Renal cortex interstitium (tissue), 15 donors: ENCODE results near the gene TEX10. TPM values are rescaled to one million over a fixed set of nuclear protein-coding genes. Genes with fewer than 3 reads are reported as not detected.
A peak's percentile ranks its signal among the peaks of the same experiment; 100 is the strongest.
"Not testable (repeated sequence)": the region's sequence is repeated elsewhere in the genome, so short reads cannot be mapped to it uniquely, and the experiment has no call there.

Experiments
- DNase-seq, 11 donors: peaks; one replicate each; pipeline ENCODE4 v3.0.0-alpha.2; 2013; ENCODE audit warnings: low read depth in 9 of 11, low spot score in 4 of 11; ENCODE audit errors: extremely low read depth in 1 of 11
- long read RNA-seq, 16 experiments: transcript quantifications; one replicate each; lab custom pipeline, GENCODE V29; 2026
- polyA plus RNA-seq, 3 donors: library from polyadenylated mRNA; unstranded; fragments of 120-200 nt; gene quantifications; one replicate each; pipeline ENCODE4 v1.2.1, GENCODE V29; 2013; ENCODE audit not compliant: insufficient read length in 3 of 3

The TEX10 gene
- 10 to 100 TPM; 40.3 to 45.2 (median 43.6) TPM for polyA plus RNA-seq
- long read RNA-seq, donor 1, full-length matches to known transcripts: 5 of 11 reads
- long read RNA-seq, donor 1, partial matches to known transcripts: 6 of 11 reads
- long read RNA-seq, donor 1, other reads (novel, unspliced or antisense): 0 of 11 reads
- long read RNA-seq, donor 2, full-length matches to known transcripts: 7 of 23 reads
- long read RNA-seq, donor 2, partial matches to known transcripts: 16 of 23 reads
- long read RNA-seq, donor 2, other reads (novel, unspliced or antisense): 0 of 23 reads
- long read RNA-seq, donor 3, full-length matches to known transcripts: 10 of 32 reads
- long read RNA-seq, donor 3, partial matches to known transcripts: 22 of 32 reads
- long read RNA-seq, donor 3, other reads (novel, unspliced or antisense): 0 of 32 reads
- long read RNA-seq, donor 4, full-length matches to known transcripts: 12 of 12 reads
- long read RNA-seq, donor 4, partial matches to known transcripts: 0 of 12 reads
- long read RNA-seq, donor 4, other reads (novel, unspliced or antisense): 0 of 12 reads
- long read RNA-seq, donor 5: 0 reads
- long read RNA-seq, donor 6, full-length matches to known transcripts: 13 of 43 reads
- long read RNA-seq, donor 6, partial matches to known transcripts: 30 of 43 reads
- long read RNA-seq, donor 6, other reads (novel, unspliced or antisense): 0 of 43 reads
- long read RNA-seq, donor 7, full-length matches to known transcripts: 8 of 26 reads
- long read RNA-seq, donor 7, partial matches to known transcripts: 18 of 26 reads
- long read RNA-seq, donor 7, other reads (novel, unspliced or antisense): 0 of 26 reads
- long read RNA-seq, donor 8, full-length matches to known transcripts: 21 of 49 reads
- long read RNA-seq, donor 8, partial matches to known transcripts: 28 of 49 reads
- long read RNA-seq, donor 8, other reads (novel, unspliced or antisense): 0 of 49 reads
- long read RNA-seq, donor 9, full-length matches to known transcripts: 4 of 25 reads
- long read RNA-seq, donor 9, partial matches to known transcripts: 21 of 25 reads
- long read RNA-seq, donor 9, other reads (novel, unspliced or antisense): 0 of 25 reads
- long read RNA-seq, donor 10, full-length matches to known transcripts: 7 of 26 reads
- long read RNA-seq, donor 10, partial matches to known transcripts: 19 of 26 reads
- long read RNA-seq, donor 10, other reads (novel, unspliced or antisense): 0 of 26 reads
- long read RNA-seq, donor 11, full-length matches to known transcripts: 4 of 4 reads
- long read RNA-seq, donor 11, partial matches to known transcripts: 0 of 4 reads
- long read RNA-seq, donor 11, other reads (novel, unspliced or antisense): 0 of 4 reads
- long read RNA-seq, donor 12, partial matches to known transcripts: 5 of 6 reads
- long read RNA-seq, donor 12, other reads (novel, unspliced or antisense): 0 of 6 reads
- long read RNA-seq, donor 13: 0 reads
- long read RNA-seq, donor 14, full-length matches to known transcripts: 5 of 10 reads
- long read RNA-seq, donor 14, partial matches to known transcripts: 5 of 10 reads
- long read RNA-seq, donor 14, other reads (novel, unspliced or antisense): 0 of 10 reads
- long read RNA-seq, donor 15, full-length matches to known transcripts: 1 of 6 reads
- long read RNA-seq, donor 15, partial matches to known transcripts: 5 of 6 reads
- long read RNA-seq, donor 15, other reads (novel, unspliced or antisense): 0 of 6 reads
- long read RNA-seq, donor 16, full-length matches to known transcripts: 14 of 71 reads
- long read RNA-seq, donor 16, partial matches to known transcripts: 57 of 71 reads
- long read RNA-seq, donor 16, other reads (novel, unspliced or antisense): 0 of 71 reads

DNA sequence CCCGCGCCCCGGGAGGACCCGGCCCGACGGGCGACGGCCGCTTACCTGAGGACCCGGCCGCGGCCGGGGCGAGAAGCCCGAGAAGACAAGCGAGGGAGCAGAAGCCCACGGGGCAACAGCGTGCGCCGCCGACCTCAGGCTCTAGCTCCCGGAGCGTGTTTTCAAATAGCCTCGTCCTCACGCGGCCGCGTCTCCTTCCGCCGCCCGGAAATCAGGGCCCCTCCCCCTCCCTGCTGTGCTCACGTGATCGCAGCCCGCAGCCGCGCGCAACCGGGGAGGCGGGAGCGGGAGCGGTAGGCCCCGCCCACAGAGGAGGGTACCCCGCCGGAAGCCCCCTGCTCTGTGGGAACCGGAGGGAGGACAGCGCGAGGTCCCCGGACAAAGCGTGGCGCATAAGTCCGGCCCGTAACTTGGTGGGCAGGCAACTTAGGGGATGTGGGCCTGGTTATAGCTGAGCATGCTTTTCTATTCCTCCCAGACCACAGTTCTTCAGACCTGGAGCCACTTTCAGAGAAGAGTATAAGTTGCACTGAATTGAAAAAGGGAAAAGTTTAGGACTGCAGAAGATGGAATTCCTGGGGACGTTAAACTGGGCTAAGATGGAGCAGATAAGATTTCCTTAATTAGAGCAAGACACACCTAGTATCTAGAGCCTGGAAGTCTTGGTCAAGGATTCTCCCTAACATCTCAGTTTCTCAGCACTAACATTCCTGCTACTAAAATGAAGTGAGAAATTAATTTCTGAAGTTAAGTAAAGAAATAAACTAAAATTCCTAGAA, at the start of gene TEX10:
Gene TEX10 (minus strand): TSS at position 216 of the 779 bp plus-strand sequence. CDS start 3,579 bp downstream, outside the sequence.
- peak; percentile 80 to 91 (median 89) for DNase-seq

GRCh38 chr9:100401042-100401441, 48.3 kb upstream of the TEX10 start:
- DNase-seq: no peak

DNA sequence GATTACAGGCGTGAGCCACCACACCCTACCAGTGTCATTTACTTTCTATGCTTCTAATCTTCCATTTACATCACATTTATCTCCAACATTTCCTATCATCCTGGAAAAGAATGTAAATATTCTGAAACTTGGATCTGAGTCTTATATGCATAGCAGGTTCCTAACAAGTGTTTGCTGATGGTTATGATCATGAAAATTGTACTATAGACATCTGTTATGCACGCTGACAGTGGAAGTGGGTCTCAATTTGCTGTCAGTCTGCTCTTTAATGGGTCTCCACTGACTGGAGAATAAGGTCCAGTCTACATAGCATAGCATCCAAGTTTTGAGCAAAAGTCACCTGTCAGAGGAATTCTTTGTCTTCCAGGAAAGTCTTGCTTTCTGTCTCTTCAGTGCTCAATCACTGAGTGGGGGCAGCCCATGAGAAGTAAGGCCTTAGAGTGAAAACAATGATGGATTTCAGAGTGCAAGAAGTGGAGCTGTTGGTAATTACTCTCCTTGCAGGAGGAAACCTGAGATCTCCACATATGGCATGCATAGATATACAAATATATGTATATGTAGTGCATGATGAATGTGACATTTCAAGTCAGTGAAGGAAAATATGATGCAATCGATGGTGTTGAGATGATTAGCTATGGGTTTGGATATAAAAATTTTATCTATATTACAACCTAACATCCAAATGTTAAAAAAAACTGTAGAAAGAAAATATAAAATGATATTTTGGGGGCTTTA, 45.0 kb upstream of the TEX10 start:
- DNase-seq: no peak

DNA sequence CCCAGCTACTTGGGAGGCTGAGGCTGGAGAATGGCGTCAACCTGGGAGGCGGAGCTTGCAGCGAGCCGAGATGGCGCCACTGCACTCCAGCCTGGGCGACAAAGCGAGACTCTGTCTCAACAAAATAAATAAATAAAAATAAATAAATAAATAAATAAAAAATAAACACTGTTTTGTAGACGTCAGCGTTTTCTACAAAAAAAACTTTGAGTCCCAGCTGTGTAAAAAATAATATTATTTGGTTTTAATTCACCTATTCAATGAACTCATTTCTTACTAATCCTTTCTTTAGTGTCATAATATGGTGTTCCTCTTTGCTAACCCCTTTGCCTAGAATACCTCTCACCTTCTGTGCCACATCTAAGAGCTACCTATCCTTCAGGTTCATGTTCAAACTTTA, 44.0 kb upstream of the TEX10 start:
- no peak for DNase-seq

- no peak for DNase-seq
Measured at GRCh38 chr9:100394816-100395215, 42.1 kb upstream of the TEX10 start.

DNA sequence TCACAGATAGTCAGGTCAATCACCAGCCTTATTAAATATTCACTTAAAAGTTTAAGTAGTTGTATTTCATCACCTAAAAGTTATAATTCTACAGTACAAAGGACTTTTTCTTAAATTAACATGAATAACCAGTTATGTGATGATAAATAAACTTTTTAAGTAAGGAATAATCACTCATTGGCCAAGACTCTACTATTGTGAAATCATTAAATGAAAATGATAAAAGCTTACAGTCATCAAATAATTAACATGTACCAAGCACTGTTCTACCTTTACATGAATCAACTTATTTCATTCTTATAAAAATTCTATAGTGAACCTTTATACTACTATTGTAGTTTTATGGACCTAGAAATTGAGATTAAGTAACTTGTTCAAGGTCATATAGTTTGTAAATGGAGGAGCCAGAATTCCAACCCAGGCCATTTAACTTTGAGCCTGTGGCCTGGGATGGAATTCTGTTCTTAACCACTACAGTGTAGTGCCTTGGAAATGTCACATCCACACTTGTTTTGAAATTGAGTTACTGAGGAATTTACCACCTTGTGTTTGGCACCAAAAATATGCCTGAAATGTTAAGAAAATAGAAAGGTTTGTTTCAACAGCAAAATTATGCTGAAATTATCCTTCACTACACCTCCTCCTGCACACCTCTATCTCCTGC, 41.4 kb upstream of the TEX10 start:
- DNase-seq: no peak

DNA sequence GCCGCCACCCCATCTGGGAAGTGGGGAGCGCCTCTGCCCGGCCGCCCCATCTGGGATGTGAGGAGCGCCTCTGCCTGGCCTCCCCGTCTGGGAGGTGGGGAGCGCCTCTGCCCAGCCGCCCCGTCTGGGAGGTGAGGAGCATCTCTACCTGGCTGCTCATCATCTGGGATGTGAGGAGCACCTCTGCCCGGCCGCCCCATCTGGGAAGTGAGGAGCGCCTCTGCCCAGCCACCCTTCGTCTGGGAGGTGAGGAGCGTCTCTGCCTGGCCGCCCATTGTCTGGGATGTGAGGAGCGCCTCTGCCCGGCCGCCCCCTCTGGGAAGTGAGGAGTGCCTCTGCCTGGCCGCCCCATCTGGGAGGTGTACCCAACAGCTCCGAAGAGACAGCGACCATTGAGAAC, 40.2 kb upstream of the TEX10 start:
- not testable (repeated sequence) for DNase-seq

GRCh38 chr9:100379862-100380261, 27.1 kb upstream of the TEX10 start:
- DNase-seq: no peak

DNA sequence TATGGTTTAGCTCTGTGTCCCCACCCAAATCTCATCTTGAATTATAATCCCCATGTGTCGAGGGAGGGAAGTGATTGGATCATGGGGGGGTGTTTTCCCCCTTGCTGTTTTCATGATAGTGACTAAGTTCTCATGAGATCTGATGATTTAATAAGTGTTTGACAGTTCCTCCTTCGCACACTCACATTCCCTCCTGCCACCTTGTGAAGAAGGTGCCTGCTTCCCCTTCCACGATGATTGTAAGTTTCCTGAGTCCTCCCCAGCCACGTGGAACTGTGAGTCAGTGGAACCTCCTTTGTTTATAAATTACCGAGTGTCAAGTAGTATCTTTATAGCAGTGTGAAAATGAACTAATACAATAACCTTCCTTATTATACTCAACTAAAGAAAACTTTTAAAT, 24.3 kb upstream of the TEX10 start:
- no peak for DNase-seq

GRCh38 chr9:100375658-100376057, 22.9 kb upstream of the TEX10 start:
- no peak for DNase-seq

GRCh38 chr9:100372648-100373047, 19.9 kb upstream of the TEX10 start:
- DNase-seq: no peak

DNA sequence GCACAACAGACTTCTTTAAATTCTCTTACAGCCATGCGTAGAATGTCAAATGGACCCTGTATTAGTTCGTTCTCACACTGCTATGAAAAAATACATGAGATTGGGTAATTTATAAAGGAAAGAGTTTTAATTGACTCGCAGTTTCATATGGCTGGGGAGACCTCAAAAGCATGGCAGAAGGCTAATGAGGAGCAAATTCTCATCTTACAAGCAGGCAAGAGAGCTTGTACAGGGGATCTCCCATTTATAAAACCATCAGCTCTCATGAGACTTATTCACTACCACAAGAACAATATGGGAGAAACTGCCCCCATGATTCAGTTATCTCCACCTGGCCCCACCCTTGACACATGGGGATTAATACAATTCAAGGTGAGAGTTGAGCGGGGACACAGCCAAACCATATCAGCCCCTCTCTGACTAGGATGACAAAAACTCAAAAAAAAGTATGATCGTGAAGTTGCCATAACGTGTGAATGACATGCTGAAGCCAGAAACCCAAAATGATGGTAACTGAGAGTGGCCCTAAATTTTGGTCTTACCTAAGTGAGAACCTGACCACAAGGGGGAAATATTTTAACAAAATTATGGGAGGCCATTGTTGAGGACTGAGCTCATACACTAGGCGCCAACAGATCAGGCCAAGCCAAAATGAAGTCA, 17.5 kb upstream of the TEX10 start:
- no peak for DNase-seq

DNA sequence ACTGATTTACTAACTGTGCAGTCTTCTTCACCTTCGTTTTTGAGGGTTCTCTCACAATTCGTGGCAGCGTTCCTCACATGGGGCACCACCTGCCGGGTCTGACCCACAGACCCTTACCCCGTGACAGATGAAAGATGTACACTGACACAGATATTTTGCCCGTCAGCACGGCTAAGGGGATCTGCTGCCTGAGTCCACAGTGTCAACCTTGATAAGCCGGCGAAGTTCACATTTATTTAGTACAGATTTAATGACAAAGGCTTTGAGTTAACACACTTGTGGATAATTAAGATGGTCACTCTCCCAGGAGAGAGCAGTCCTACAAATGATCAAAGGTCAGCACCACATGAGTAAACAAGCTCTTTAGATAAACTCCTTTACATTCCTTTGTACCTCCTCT, 15.9 kb upstream of the TEX10 start:
- DNase-seq: no peak

DNA sequence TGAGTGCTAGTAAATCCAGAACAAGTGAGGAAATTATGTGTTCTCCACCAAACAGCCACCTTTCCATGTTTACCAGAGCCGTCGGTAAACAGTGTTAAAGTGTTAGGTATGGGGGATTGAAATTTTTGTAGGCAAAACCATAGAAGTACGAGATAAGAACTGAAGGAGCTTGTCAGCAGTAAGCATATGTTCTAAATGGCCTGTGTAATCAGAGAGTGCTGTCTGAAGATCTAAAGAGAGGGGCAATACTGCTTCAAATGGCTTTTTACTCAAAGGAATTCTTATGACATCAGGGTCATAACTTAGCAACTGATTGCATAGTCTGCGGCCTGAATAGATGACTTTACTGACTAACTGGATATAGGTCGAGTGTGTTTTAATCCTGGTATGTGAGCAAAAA, 13.4 kb upstream of the TEX10 start:
- no peak for DNase-seq

- DNase-seq: no peak
Measured at GRCh38 chr9:100364013-100364412, 11.3 kb upstream of the TEX10 start.

DNA sequence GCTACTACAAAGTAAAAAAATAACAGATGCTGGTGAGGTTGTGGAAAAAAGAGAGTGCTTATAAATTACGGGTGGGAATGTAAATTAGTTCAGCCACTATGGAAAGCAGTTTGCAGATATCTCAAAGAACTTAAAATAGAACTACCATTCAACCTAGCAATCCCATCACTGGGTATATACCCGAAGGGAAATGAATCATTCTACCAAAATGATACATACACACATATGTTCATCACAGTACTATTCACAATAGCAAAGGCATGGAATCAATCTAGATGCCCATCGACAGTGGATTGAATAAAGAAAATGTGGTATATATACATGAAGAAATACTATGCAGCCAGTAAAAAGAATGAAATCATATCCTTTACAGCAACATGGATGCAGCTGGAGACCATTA, 6.3 kb upstream of the TEX10 start:
- no peak for DNase-seq
